Measurements from ENCODE around the gene ACP5.

The ACP5 gene

GRCh38 chr19:11558881-11559828 is 18.3 kb downstream of the ACP5 start, which contains the start of gene ELOF1:
ELOF1 (minus strand) TSS chr19:11559230; CDS start chr19:11554347, 4,883 bp downstream.
- Histone ChIP-seq H2BK12ac (ENCODE audit: low read length) (no peak within 1 kb of the TSS), H3K9ac (ENCODE audit: low read depth, low read length, poor library complexity) (peak within 1 kb of the TSS; percentile 92), H3K14ac (ENCODE audit: low read length) (no peak within 1 kb of the TSS), H2BK15ac (ENCODE audit: low read length) (no peak within 1 kb of the TSS), H3K4ac (ENCODE audit: low read length) (no peak within 1 kb of the TSS), H2AFZ (ENCODE audit: low read length) (peak within 1 kb of the TSS; percentile 74), H4K91ac (ENCODE audit: low read depth, low read length, poor library complexity) (no peak within 1 kb of the TSS), H2BK120ac (ENCODE audit: low read depth, low read length) (no peak within 1 kb of the TSS), H2AK5ac (ENCODE audit: low read depth, low read length) (peak within 1 kb of the TSS; percentile 34), H3K27ac (replicated peaks; ENCODE audit: low read length) (peak within 1 kb of the TSS; percentile 61), H3K4me3 (ENCODE audit: low read length in 2 of 2) (peak within 1 kb of the TSS; percentile 89 to 96), H3K18ac (ENCODE audit: low read length) (peak within 1 kb of the TSS; percentile 44), H3K23ac (ENCODE audit: low read depth, low read length, poor library complexity) (peak within 1 kb of the TSS; percentile 87), H2BK5ac (ENCODE audit: low read length) (no peak within 1 kb of the TSS), H3K4me1 (ENCODE audit: control insufficient read depth in 2 of 2, insufficient read depth in 1 of 2, low read depth in 1 of 2, low read length in 2 of 2) (peaks cover 5 to 7% of the 10 kb centered on the region in 2 donors), H3K27me3 (ENCODE audit: control insufficient read depth in 3 of 3, insufficient read depth in 3 of 3, low read depth in 1 of 3, low read length in 3 of 3) (no peaks in the 10 kb centered on the region), H4K8ac (ENCODE audit: low read depth, low read length) (peak within 1 kb of the TSS; percentile 43), H3K36me3 (replicated peaks in 1 of 2; ENCODE audit: control insufficient read depth in 2 of 2, insufficient read depth in 2 of 2, low read length in 2 of 2) (peaks cover 4 to 18% of the 10 kb centered on the region in 2 donors), H3K9me3 (replicated peaks in 1 of 2; ENCODE audit: control insufficient read depth in 2 of 2, insufficient read depth in 1 of 2, low read depth in 1 of 2, low read length in 2 of 2) (no peaks in the 10 kb centered on the region), H3K79me1 (ENCODE audit: low read depth, low read length) (peaks cover 13% of the 10 kb centered on the region), H3K4me2 (ENCODE audit: insufficient read depth, low read length, poor library complexity, severe bottlenecking) (peak within 1 kb of the TSS; percentile 81)
- peak; percentile 96 for DNase-seq (ENCODE audit: low spot score)
- WGBS, 2 donors (ENCODE audit: extremely low coverage in 2 of 2, insufficient read length in 2 of 2, insufficient replicate concordance in 1 of 2) = no CpG with 5 or more reads among the region's 57 CpGs

- H3K36me3 ChIP-seq (replicated peaks in 1 of 2; ENCODE audit: control insufficient read depth in 2 of 2, insufficient read depth in 2 of 2, low read length in 2 of 2) = peaks cover 13 to 41% of the 10 kb centered on the region in 2 donors
- H2BK12ac ChIP-seq (ENCODE audit: low read length) = no peak overlapping the region
- no peak overlapping the region for H3K23ac ChIP-seq (ENCODE audit: low read depth, low read length, poor library complexity)
- no peak overlapping the region for H4K91ac ChIP-seq (ENCODE audit: low read depth, low read length, poor library complexity)
- H4K8ac ChIP-seq (ENCODE audit: low read depth, low read length) = no peak overlapping the region
- no peak overlapping the region for H3K18ac ChIP-seq (ENCODE audit: low read length)
- H3K14ac ChIP-seq (ENCODE audit: low read length) = no peak overlapping the region
- no peak overlapping the region for H3K4ac ChIP-seq (ENCODE audit: low read length)
- WGBS, 2 donors (ENCODE audit: extremely low coverage in 2 of 2, insufficient read length in 2 of 2, insufficient replicate concordance in 1 of 2) = no CpG with 5 or more reads among the region's 4 CpGs
- H3K4me2 ChIP-seq (ENCODE audit: insufficient read depth, low read length, poor library complexity, severe bottlenecking) = no peak overlapping the region
- no peak for DNase-seq (ENCODE audit: low spot score)
- peaks cover 15% of the 10 kb centered on the region for H3K79me1 ChIP-seq (ENCODE audit: low read depth, low read length)
- H3K4me3 ChIP-seq (ENCODE audit: low read length in 2 of 2) = peak overlapping the region in 1 of 2 donors; percentile 15
- H3K27ac ChIP-seq (replicated peaks; ENCODE audit: low read length) = no peak overlapping the region
- no peak overlapping the region for H2BK5ac ChIP-seq (ENCODE audit: low read length)
- no peak overlapping the region for H2AFZ ChIP-seq (ENCODE audit: low read length)
- no peak overlapping the region for H3K9ac ChIP-seq (ENCODE audit: low read depth, low read length, poor library complexity)
- no peaks in the 10 kb centered on the region for H3K9me3 ChIP-seq (replicated peaks in 1 of 2; ENCODE audit: control insufficient read depth in 2 of 2, insufficient read depth in 1 of 2, low read depth in 1 of 2, low read length in 2 of 2)
- no peak overlapping the region for H2BK120ac ChIP-seq (ENCODE audit: low read depth, low read length)
- no peak overlapping the region for H2BK15ac ChIP-seq (ENCODE audit: low read length)
- H3K4me1 ChIP-seq (ENCODE audit: control insufficient read depth in 2 of 2, insufficient read depth in 1 of 2, low read depth in 1 of 2, low read length in 2 of 2) = peaks cover 5 to 7% of the 10 kb centered on the region in 2 donors
- no peak overlapping the region for H2AK5ac ChIP-seq (ENCODE audit: low read depth, low read length)
- H3K27me3 ChIP-seq (ENCODE audit: control insufficient read depth in 3 of 3, insufficient read depth in 3 of 3, low read depth in 1 of 3, low read length in 3 of 3) = no peaks in the 10 kb centered on the region
Observed at GRCh38 chr19:11556634-11557420, 20.6 kb downstream of the ACP5 start.

GRCh38 chr19:11555246-11555645 is 22.2 kb downstream of the ACP5 start:
- Histone ChIP-seq H3K18ac (ENCODE audit: low read length) (no peak overlapping the region), H3K27ac (replicated peaks; ENCODE audit: low read length) (no peak overlapping the region), H3K14ac (ENCODE audit: low read length) (no peak overlapping the region), H3K4me3 (ENCODE audit: low read length in 2 of 2) (peak overlapping the region in 1 of 2 donors; percentile 13), H2BK5ac (ENCODE audit: low read length) (no peak overlapping the region), H3K4me1 (ENCODE audit: control insufficient read depth in 2 of 2, insufficient read depth in 1 of 2, low read depth in 1 of 2, low read length in 2 of 2) (peaks cover 5 to 7% of the 10 kb centered on the region in 2 donors), H4K8ac (ENCODE audit: low read depth, low read length) (no peak overlapping the region), H3K36me3 (replicated peaks in 1 of 2; ENCODE audit: control insufficient read depth in 2 of 2, insufficient read depth in 2 of 2, low read length in 2 of 2) (peaks cover 15 to 45% of the 10 kb centered on the region in 2 donors), H2AK5ac (ENCODE audit: low read depth, low read length) (no peak overlapping the region), H3K79me1 (ENCODE audit: low read depth, low read length) (peaks cover 15% of the 10 kb centered on the region), H3K4me2 (ENCODE audit: insufficient read depth, low read length, poor library complexity, severe bottlenecking) (no peak overlapping the region), H2BK12ac (ENCODE audit: low read length) (no peak overlapping the region), H3K23ac (ENCODE audit: low read depth, low read length, poor library complexity) (no peak overlapping the region), H4K91ac (ENCODE audit: low read depth, low read length, poor library complexity) (no peak overlapping the region), H2BK120ac (ENCODE audit: low read depth, low read length) (no peak overlapping the region), H2AFZ (ENCODE audit: low read length) (no peak overlapping the region), H2BK15ac (ENCODE audit: low read length) (no peak overlapping the region), H3K9me3 (replicated peaks in 1 of 2; ENCODE audit: control insufficient read depth in 2 of 2, insufficient read depth in 1 of 2, low read depth in 1 of 2, low read length in 2 of 2) (peaks cover 0 to 1% of the 10 kb centered on the region in 2 donors), H3K27me3 (ENCODE audit: control insufficient read depth in 3 of 3, insufficient read depth in 3 of 3, low read depth in 1 of 3, low read length in 3 of 3) (no peaks in the 10 kb centered on the region), H3K4ac (ENCODE audit: low read length) (no peak overlapping the region), H3K9ac (ENCODE audit: low read depth, low read length, poor library complexity) (no peak overlapping the region)
- WGBS, 2 donors (ENCODE audit: extremely low coverage in 2 of 2, insufficient read length in 2 of 2, insufficient replicate concordance in 1 of 2) = no CpG with 5 or more reads among the region's 6 CpGs
- no peak for DNase-seq (ENCODE audit: low spot score)

Measured in neuronal stem cell (in vitro differentiated cells).